ENCODE results near the gene HLA-F.

HLA-F gene

GRCh38 chr6:29764422-29765196 is 41.4 kb downstream of the HLA-F start:
- DNase-seq, result no peak

DNA sequence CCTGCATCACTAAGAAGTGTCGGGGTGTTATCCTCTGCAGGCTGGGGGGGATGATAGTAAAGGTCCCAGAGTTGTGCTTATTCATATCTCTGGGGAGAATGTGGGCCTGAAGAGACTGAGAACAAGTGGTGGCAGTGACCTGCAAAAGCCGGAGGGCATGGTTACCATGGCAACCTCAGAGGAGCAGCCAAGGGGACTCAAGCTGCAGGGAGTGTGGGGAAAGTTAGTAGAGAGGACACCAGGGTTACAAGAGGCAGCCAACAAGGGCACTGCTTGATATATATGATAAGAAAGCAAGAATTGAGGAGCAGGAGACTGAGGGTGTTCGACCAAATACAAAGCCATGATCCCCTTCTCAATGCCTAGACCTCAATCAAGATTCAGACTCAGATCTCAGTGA is 46.1 kb downstream of the HLA-F start:
- DNase-seq, result no peak

DNA sequence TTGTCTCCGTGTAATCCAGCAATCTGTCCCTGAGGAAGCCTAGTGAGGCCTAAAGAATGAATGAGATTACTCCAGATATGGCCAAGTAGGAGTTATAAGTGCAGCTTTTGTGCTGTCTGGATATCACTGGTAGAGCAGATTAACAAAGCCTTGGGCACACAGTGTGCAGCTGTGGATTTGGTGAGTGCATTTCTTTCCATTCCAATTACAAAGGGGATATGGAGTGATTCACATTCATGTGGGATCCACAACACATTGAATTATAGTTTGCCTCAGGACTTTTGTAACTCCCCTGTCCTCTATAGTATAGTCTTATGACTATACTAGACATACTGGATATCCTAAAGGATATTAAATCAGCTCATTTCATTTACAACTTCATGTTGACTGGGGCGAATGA is 47.1 kb downstream of the HLA-F start:
- DNase-seq, result no peak

- no peak for DNase-seq
These were observed 53.5 kb downstream of the HLA-F start for GRCh38 chr6:29776684-29777083.

All from stimulated activated CD4-positive, alpha-beta T cell treated with anti-CD3 and anti-CD28 coated beads, Interleukin-2, amount 100 ng/mL, for 24 hours (primary cell).